HG02973 (cell line): Measurements from ENCODE around the gene PRR5L.

Source experiments
- ATAC-seq: cut with Tn5 transposase; IDR thresholded peaks from one replicate; pipeline ENCODE4 v1.9.1; 2021; ENCODE audit warnings: moderate library complexity; ENCODE audit not compliant: unreplicated experiment

The PRR5L gene

GRCh38 chr11:36295926-36296325, at the start of gene PRR5L:
Gene PRR5L, plus strand, starts transcription at chr11:36296288. Its CDS starts 104,834 bp downstream, at chr11:36401122.
- no peak for ATAC-seq

- ATAC-seq = no peak
These were observed 48.6 kb upstream of the PRR5L start for GRCh38 chr11:36247493-36247892.

DNA sequence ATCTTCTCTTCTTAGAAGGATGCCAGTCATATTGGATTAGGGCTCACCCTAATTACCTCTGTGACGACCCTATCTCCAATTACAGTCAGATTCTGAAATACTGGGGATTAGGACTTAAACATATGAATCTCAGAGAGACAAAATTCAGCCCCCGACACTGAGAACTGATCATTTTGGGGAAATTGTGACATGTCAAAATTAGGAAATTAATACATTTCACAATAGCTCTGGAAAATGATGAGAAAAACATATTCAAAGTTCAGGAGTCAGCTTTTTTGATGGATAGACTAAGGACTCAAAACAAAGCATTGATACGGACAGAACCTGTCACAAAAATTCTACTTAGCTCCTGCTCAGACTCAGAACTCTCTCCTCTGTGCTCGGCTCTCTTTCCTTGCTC, 47.7 kb upstream of the PRR5L start:
- no peak for ATAC-seq

DNA sequence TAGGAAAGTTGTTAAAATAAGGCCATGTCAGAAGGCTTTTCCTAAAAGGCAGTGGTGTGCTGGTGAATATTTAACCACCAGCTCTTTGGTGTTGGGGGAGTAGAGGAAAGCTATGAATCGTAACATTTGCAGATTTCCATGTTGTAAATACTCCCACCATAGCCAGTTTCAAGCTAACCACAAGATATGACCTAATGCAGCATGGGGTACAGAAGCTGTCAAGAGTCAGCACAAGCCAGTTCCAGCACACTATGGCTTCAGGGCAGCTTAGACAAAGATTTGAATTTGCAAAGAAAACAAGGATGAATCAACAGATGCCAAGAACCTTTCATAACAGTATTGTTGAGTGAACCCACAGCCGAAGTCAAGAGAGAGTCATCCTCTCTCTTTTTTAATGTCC, 46.8 kb upstream of the PRR5L start:
- ATAC-seq = no peak

DNA sequence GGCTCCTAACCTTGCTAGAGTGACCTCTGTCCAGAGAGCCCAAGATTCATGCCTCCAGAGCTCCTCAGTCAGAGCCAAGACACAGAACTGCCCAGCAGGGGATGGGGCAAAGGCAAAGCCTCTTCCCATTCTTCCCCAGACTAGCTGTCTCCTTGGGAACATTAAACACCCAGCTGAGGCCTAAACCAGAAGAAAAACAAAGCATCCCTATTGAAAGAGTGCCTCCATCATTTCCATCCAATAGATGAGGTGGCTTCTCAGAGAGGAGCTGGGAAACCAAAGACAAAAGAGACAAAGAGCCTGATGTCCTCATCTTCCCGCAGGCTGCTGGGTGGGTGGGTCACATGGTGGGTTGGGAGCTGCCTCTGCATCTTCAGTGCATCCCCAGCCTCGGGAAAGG, 44.3 kb upstream of the PRR5L start:
- ATAC-seq = no peak

GRCh38 chr11:36253238-36253637, 42.9 kb upstream of the PRR5L start:
- ATAC-seq = no peak

DNA sequence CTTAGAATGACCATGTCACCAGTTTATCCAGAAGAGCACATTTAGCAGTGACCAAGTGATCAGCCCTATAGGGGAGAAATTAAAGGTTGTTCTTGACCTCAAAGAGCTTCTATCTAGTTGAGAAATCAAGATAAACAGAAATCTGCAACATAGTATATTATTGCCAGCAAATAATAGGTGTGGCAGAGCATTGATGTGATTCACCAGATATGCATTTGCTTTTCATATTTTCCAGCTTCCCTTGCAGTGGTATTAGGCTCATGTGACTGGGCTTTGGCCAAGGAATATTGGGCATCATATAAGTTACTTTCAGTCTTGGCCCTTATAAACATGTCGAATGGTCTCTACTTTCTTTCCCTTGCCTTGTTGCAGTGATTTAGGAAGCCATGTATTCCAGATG, 41.4 kb upstream of the PRR5L start:
- ATAC-seq = no peak

- no peak for ATAC-seq
These were observed 38.7 kb upstream of the PRR5L start for GRCh38 chr11:36257351-36257750.

DNA sequence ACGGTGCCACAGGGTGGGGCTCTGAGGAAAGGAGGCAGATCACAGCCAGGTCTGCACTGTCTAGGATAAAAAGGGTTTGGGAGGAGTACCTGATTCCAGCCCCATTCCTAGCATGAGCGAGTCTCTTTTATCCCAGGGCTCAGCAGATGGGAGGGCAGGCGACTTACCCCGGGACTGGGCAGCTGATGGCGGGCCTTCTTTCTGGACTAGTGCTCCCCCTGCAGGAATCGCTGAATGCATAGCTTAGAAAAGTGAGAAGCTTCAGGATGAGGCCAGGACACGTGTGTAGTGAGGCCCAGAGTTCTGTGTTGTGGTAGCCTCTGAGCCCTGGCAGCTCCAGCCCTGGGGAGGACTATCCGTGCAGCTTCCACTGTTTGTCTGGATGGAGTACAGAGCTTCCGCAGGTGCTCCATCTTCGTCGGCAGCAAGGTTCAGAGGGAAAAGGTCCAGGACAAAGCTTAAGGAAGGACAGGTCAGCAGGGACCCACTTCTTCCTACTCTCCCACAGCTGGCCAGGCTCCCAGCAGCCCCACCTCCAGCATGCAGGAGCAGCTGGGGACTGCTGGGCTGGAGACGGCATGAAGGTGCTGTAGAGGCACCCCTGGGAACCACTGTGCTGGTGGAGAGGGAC, 37.2 kb upstream of the PRR5L start:
- no peak for ATAC-seq

DNA sequence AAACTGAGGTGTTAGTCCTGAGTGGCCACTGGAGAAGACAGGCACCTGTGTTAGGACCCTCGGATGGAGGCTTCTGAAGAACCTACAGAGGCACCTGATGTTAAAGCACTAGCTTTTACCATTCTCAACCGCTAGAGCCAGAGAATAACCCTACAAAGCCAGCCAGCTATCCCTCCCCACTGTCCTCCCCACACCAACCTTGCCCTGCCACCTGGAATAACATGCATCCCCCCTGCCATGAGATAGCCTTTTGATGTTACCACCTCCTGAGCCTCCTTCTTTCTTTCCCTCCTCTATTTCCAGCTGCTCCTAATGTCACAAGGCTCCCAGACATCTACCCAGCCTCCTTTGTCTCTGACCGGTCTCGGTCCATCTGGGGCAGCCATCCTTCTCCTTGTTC, 35.0 kb upstream of the PRR5L start:
- no peak for ATAC-seq

DNA sequence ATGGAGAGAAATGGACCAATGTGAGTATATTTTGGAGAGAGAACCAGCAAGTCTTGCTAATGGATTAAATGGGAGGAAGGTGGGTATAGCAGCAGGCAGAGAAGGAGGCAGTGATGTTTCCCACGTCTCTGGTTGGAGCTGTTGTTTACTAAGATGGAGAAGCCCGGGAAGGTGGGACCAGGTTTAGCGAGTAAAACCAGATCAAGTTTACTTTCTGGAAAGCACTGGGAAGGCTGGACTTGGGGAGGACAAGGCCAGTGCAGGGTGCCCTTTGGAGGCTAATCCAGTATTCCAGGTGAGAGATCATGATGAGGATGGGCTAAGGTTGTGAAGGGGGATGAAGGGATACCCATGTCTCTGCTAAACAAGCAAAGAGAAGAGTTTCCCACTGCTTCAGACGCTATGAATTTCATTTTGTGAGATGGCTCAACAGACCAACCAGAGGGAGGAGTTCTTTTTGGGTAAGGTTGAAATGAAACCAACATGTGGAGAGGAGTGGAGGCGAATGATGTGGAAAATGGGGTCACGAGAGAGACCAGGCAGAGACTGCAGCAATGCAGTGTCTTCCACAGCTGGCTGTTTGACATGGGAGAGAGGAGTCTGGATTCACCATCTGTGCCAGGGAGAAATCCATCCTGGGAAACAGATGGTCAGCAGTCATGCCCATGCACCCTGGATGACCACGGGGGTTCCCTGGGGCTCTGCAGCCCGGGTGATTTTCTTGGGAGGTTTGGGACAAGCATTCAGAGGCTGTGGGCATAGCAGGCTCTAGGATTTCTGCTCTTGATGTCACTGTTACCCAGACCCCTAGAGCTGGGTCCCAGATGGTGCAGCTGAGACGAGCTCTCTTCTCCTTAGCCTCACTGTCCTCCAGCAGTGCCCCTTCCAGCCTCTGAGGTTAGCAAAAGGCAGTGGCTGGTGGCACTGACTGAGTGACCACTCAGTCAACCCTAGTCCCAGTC, 31.8 kb upstream of the PRR5L start:
- ATAC-seq = no peak

GRCh38 chr11:36264973-36265344, 31.1 kb upstream of the PRR5L start:
- ATAC-seq = no peak

GRCh38 chr11:36265793-36266628, 30.1 kb upstream of the PRR5L start:
- ATAC-seq = peak; percentile 70

- ATAC-seq = no peak
These were observed 29.3 kb upstream of the PRR5L start for GRCh38 chr11:36266767-36267166.

GRCh38 chr11:36268337-36268985, 27.6 kb upstream of the PRR5L start:
- ATAC-seq = no peak

- no peak for ATAC-seq
These were observed 25.4 kb upstream of the PRR5L start for GRCh38 chr11:36270701-36271100.

GRCh38 chr11:36271794-36272407, 24.2 kb upstream of the PRR5L start:
- no peak for ATAC-seq

GRCh38 chr11:36273110-36273509, 23.0 kb upstream of the PRR5L start:
- ATAC-seq = no peak

GRCh38 chr11:36274414-36274813, 21.7 kb upstream of the PRR5L start:
- ATAC-seq = no peak

- no peak for ATAC-seq
These were observed 17.4 kb upstream of the PRR5L start for GRCh38 chr11:36278531-36279282.
